ENCODE data around the gene IPO11.
"Not testable (repeated sequence)": the region's sequence is repeated elsewhere in the genome, so short reads cannot be mapped to it uniquely, and the experiment has no call there.

The IPO11 gene

GRCh38 chr5:62652225-62652624, 239.7 kb downstream of the IPO11 start:
- Histone ChIP-seq H3K27ac (no peak overlapping the region), H3K4me2 (no peak overlapping the region), H2AFZ (ENCODE audit: low read depth) (no peak overlapping the region)

GRCh38 chr5:62653001-62653863, 240.7 kb downstream of the IPO11 start:
- Histone ChIP-seq H3K27me3 (ENCODE audit: insufficient read depth, low read depth) (no peaks in the 10 kb centered on the region), H3K27ac (no peak overlapping the region), H3K4me2 (no peak overlapping the region), H3K36me3 (ENCODE audit: insufficient read depth) (no peaks in the 10 kb centered on the region), H3K79me2 (ENCODE audit: insufficient read depth, low read depth) (no peaks in the 10 kb centered on the region), H3K9ac (no peak overlapping the region), H4K20me1 (ENCODE audit: insufficient read depth) (no peaks in the 10 kb centered on the region), H3K4me1 (ENCODE audit: low read depth, poor library complexity, severe bottlenecking) (peaks cover 11% of the 10 kb centered on the region), H3K4me3 (IDR thresholded peaks at IDR 0.05; ENCODE audit: insufficient read depth, low read depth, low read length) (no peak overlapping the region), H2AFZ (ENCODE audit: low read depth) (no peak overlapping the region)
- TF ChIP-seq CTCF (conservative IDR thresholded peaks at IDR 0.05; ENCODE audit: low read depth, low read length): no peak

More at GRCh38 chr5:62652225-62652624, 239.7 kb downstream of the IPO11 start:
- Histone ChIP-seq H3K4me3 (IDR thresholded peaks at IDR 0.05; ENCODE audit: insufficient read depth, low read depth, low read length) (no peak overlapping the region), H3K79me2 (ENCODE audit: insufficient read depth, low read depth) (no peaks in the 10 kb centered on the region), H3K36me3 (ENCODE audit: insufficient read depth) (no peaks in the 10 kb centered on the region), H3K9ac (no peak overlapping the region), H4K20me1 (ENCODE audit: insufficient read depth) (no peaks in the 10 kb centered on the region), H3K4me1 (ENCODE audit: low read depth, poor library complexity, severe bottlenecking) (peaks cover 11% of the 10 kb centered on the region), H3K27me3 (ENCODE audit: insufficient read depth, low read depth) (no peaks in the 10 kb centered on the region)
- no peak for TF ChIP-seq CTCF (conservative IDR thresholded peaks at IDR 0.05; ENCODE audit: low read depth, low read length)

- H2AFZ ChIP-seq (ENCODE audit: low read depth): no peak overlapping the region
- no peak overlapping the region for H3K27ac ChIP-seq
- no peaks in the 10 kb centered on the region for H3K36me3 ChIP-seq (ENCODE audit: insufficient read depth)
- no peaks in the 10 kb centered on the region for H3K79me2 ChIP-seq (ENCODE audit: insufficient read depth, low read depth)
- no peaks in the 10 kb centered on the region for H3K27me3 ChIP-seq (ENCODE audit: insufficient read depth, low read depth)
- H3K9ac ChIP-seq: no peak overlapping the region
- TF ChIP-seq CTCF (conservative IDR thresholded peaks at IDR 0.05; ENCODE audit: low read depth, low read length): no peak
- H3K4me2 ChIP-seq: no peak overlapping the region
- no peak overlapping the region for H3K4me3 ChIP-seq (IDR thresholded peaks at IDR 0.05; ENCODE audit: insufficient read depth, low read depth, low read length)
- no peaks in the 10 kb centered on the region for H4K20me1 ChIP-seq (ENCODE audit: insufficient read depth)
- H3K4me1 ChIP-seq (ENCODE audit: low read depth, poor library complexity, severe bottlenecking): peaks cover 11% of the 10 kb centered on the region
Observed at GRCh38 chr5:62653864-62654575, 241.5 kb downstream of the IPO11 start.

- not testable (repeated sequence) for H3K4me2 ChIP-seq; H3K27me3 ChIP-seq (ENCODE audit: insufficient read depth, low read depth); H3K79me2 ChIP-seq (ENCODE audit: insufficient read depth, low read depth); H3K9ac ChIP-seq; H3K4me1 ChIP-seq (ENCODE audit: low read depth, poor library complexity, severe bottlenecking); H4K20me1 ChIP-seq (ENCODE audit: insufficient read depth); H3K4me3 ChIP-seq (IDR thresholded peaks at IDR 0.05; ENCODE audit: insufficient read depth, low read depth, low read length); H3K27ac ChIP-seq; H2AFZ ChIP-seq (ENCODE audit: low read depth); H3K36me3 ChIP-seq (ENCODE audit: insufficient read depth)
Observed at GRCh38 chr5:62657772-62658171, 245.2 kb downstream of the IPO11 start.
